ENCODE results near the gene OSBPL1A. TPM values are rescaled to one million over a fixed set of nuclear protein-coding genes. Genes with fewer than 3 reads are reported as not detected.

OSBPL1A gene
- total and polyA plus RNA-seq, 10 of the 15 experiments (the other 5 are each of a cell fraction or from before 2014, with no cell fraction given), result 0.02 to 0.83 (median 0.11) TPM; not detected in 6

DNA sequence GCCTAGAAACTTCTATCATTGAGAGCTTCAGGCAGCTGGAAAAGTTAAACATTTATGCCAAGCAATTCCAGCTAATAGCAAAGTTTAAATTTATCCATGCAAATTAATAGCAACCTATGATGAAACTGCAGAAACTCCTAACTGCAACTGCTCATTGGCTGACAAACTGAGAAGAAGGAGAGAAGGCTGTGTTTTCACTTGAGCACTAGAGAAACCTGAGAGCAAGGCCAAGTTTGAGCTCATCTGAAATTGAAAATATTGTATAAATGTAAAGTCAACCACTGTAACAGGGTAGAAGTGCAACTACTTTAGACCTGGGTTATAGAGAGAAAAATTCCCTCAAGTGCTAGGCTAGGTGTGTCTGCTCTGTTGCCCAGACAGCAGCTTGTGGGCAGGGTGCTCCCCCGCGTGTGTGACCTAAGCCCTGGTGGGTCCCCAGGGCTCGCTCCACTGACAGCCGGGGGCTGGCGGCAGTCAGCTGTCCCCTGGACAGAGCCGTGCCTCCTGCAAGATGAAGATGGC is 208.6 kb downstream of the OSBPL1A start (continued):
- TF ChIP-seq MTA3 (IDR thresholded peaks at IDR 0.05; ENCODE audit: borderline replicate concordance, low read length), result no peak
- TF ChIP-seq SUZ12 (IDR thresholded peaks at IDR 0.05; ENCODE audit: unreplicated experiment), result no peak
- no peak for TF ChIP-seq SPI1 (IDR thresholded peaks at IDR 0.05; ENCODE audit: borderline replicate concordance, insufficient read depth, low read depth, low read length)
- no peak for TF ChIP-seq CUX1 (IDR thresholded peaks at IDR 0.05; ENCODE audit: insufficient replicate concordance, low read depth, low read length)
- TF ChIP-seq MXI1 (IDR thresholded peaks at IDR 0.05; ENCODE audit: low read depth, low read length), result no peak
- TF ChIP-seq RB1 (IDR thresholded peaks at IDR 0.05; ENCODE audit: borderline replicate concordance), result no peak
- TF ChIP-seq, protein P1, sequence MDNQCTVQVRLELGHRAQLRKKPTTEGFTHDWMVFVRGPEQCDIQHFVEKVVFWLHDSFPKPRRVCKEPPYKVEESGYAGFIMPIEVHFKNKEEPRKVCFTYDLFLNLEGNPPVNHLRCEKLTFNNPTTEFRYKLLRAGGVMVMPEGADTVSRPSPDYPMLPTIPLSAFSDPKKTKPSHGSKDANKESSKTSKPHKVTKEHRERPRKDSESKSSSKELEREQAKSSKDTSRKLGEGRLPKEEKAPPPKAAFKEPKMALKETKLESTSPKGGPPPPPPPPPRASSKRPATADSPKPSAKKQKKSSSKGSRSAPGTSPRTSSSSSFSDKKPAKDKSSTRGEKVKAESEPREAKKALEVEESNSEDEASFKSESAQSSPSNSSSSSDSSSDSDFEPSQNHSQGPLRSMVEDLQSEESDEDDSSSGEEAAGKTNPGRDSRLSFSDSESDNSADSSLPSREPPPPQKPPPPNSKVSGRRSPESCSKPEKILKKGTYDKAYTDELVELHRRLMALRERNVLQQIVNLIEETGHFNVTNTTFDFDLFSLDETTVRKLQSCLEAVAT (IDR thresholded peaks at IDR 0.05), result no peak
- TF ChIP-seq HSF1 (IDR thresholded peaks at IDR 0.05; ENCODE audit: low read depth, low read length), result no peak
- no peak for TF ChIP-seq MYC (IDR thresholded peaks at IDR 0.05; ENCODE audit: insufficient read depth, insufficient read length, insufficient replicate concordance, low read length, severe bottlenecking)
- TF ChIP-seq CBX3 (IDR thresholded peaks at IDR 0.05; ENCODE audit: borderline replicate concordance, low read depth), result no peak
- TF ChIP-seq SMC3 (IDR thresholded peaks at IDR 0.05; ENCODE audit: borderline replicate concordance, low read length), result no peak
- TF ChIP-seq, protein P2, sequence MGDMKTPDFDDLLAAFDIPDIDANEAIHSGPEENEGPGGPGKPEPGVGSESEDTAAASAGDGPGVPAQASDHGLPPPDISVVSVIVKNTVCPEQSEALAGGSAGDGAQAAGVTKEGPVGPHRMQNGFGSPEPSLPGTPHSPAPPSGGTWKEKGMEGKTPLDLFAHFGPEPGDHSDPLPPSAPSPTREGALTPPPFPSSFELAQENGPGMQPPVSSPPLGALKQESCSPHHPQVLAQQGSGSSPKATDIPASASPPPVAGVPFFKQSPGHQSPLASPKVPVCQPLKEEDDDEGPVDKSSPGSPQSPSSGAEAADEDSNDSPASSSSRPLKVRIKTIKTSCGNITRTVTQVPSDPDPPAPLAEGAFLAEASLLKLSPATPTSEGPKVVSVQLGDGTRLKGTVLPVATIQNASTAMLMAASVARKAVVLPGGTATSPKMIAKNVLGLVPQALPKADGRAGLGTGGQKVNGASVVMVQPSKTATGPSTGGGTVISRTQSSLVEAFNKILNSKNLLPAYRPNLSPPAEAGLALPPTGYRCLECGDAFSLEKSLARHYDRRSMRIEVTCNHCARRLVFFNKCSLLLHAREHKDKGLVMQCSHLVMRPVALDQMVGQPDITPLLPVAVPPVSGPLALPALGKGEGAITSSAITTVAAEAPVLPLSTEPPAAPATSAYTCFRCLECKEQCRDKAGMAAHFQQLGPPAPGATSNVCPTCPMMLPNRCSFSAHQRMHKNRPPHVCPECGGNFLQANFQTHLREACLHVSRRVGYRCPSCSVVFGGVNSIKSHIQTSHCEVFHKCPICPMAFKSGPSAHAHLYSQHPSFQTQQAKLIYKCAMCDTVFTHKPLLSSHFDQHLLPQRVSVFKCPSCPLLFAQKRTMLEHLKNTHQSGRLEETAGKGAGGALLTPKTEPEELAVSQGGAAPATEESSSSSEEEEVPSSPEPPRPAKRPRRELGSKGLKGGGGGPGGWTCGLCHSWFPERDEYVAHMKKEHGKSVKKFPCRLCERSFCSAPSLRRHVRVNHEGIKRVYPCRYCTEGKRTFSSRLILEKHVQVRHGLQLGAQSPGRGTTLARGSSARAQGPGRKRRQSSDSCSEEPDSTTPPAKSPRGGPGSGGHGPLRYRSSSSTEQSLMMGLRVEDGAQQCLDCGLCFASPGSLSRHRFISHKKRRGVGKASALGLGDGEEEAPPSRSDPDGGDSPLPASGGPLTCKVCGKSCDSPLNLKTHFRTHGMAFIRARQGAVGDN (IDR thresholded peaks at IDR 0.05), result no peak
- TF ChIP-seq RFX5 (IDR thresholded peaks at IDR 0.05; ENCODE audit: low read depth, low read length), result peak; percentile 96
- no peak for TF ChIP-seq RBBP5 (conservative IDR thresholded peaks at IDR 0.05)
- TF ChIP-seq ESRRA (IDR thresholded peaks at IDR 0.05; ENCODE audit: low read length), result no peak
- no peak for TF ChIP-seq RELA (IDR thresholded peaks at IDR 0.05; ENCODE audit: borderline replicate concordance, partially characterized antibody)
